Stimulated activated CD4-positive, alpha-beta T cell treated with anti-CD3 and anti-CD28 coated beads, Interleukin-4, amount 100 ng/mL, for 1 hour (primary cell): Measurements from ENCODE around the gene RNU6-8.
A peak's percentile ranks its signal among the peaks of the same experiment; 100 is the strongest.

Experiments used
- DNase-seq: peaks from one replicate; pipeline ENCODE4 v3.0.0-alpha.2; 2020

The RNU6-8 gene

DNA sequence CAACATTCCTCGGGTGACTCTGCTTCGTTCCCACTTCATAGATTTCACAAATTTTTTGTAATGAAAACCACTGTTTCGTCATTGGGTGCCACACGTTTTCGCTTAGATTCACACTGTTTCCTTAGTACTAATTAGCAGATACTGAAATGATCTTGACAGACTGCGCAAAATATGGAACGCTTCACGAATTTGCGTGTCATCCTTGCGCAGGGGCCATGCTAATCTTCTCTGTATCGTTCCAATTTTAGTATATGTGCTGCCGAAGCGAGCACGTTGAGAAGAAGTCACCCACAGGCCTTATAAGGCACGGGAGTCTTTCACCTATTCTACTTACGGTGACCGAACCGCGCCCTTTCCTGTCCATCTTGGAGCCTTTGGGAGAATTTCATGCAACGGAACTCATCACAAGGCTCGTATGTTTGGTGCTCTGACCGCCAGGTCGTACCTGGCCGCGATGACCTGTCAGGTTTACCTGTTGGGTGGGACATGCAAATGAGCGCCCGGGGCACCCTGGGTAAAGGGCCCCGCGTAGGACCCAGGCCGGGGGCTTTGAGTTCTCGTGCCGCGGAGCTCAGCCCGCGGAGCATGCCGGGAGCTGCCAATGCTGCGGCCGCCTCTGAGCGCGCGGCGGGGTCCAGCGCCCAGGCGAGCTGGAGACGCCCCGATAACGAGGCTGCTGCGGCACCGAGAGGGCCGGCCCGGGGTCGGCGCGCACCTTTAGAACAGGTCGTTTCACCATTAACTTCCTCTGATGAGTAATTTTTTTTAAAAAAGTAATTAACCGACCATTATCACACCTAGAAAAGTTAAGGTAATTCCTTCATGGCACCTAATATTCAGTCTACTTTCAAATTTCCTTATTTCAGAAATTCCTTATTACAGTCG is at the start of gene RNU6-8:
Gene RNU6-8, minus strand, starts transcription at position 272 of the 885 bp plus-strand sequence.
- DNase-seq, result peak; percentile 87

DNA sequence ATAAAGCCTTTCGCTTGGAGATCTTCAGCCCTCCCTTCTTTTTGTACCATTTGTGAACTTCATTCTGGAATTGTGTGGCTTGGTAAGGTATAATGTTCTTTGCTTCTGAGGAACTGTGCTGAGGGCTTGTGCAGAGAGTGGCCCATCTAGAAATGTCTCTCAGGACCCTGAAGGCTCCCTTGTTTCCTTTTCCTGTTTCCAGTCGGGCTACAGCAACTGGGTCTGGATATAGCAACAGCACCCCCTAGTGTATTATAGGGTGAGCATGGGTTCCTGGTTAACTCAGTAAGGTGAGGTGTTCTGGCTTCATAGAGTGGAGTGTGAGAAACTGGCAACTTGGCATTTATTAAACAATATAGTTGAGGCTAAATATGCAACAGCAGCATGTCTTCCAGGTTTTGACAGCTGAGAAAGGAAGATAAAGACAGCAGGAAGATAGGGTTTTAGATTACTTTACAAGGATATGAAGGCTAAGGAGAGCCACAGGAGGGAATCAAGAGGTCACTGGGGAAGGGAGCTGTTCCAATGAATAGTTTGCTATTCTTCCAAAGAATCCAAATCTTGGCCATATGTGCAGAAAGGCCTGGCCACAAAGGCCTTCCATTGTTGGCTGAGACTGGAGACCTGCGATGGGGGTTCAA is 49.1 kb upstream of the RNU6-8 start:
- DNase-seq, result peak; percentile 4

DNA sequence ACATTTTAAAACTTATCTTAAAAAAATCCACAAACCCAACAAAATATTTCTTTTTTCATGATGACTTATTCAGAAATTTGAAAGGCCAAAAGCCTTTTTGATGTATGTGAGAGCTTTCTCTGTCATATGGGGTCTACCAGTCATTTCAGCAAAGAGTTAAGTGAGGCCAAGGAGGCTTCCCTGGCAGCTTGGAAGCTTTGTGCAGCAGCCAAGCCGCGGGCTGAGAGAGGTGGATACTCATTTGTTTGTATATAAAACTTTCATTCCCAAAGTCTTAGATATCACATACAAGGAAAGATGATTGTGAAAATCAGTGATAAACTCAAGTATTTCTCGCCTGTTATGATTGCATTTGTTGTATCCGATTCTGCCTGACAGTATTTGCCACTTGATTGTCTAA is 48.5 kb upstream of the RNU6-8 start:
- DNase-seq, result no peak

DNA sequence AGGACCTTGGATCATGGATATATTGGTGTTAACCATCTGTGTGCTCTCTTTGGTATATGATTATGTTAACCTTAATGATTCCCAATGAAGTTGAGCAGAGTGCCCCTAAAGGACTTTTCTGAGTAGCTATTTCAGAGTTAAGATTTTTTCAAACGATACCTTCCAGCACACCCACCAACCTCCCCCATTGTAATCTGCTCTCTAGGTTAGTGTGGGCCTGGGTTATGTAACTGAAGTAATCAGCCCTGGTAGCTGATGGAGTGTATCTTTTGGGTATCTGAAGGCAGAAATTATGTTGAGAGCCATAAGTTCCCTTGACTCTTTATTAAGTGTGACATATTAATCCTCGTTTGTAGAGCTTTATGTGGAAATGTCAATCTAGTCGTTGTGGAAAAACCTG is 47.6 kb upstream of the RNU6-8 start:
- DNase-seq, result no peak

DNA sequence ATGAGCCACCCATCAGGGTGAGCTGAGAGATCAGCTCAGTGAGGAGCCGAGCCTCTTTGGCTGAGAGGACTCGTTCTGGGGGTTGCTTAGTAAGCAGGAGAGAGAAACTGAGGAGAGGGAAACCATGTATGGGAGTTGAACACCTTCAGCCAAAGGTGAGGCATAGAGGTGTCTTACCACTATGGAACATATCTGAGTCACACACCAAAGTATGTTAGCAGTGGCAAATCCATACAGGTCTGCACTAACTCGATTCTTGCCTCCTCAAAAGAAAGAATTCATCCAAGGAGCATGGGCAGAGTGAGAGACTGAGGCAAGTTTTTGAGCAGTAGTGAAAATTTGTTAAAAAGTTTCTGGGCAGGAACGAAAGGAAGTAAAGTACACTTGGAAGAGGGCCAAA is 46.7 kb upstream of the RNU6-8 start:
- no peak for DNase-seq

DNA sequence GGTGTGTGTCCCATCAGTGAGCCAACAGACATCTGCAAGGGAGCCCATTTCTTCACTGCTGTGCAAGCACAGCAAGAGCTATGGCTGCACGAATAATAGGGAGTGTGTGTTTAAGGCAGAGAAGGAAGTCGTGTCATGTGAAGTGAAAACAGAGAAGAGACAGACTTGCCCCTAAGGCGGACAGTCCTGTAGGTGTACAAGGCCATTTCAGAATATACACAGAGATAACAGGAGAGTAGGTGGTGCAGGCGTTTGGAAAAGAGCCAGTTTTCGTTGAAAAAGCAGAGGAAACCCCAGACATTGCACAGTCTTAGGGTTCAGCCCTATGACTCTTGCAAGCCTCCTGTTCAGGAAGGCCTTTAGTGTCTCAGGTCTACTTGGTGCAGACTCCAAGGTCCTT is 46.3 kb upstream of the RNU6-8 start:
- DNase-seq, result no peak

DNA sequence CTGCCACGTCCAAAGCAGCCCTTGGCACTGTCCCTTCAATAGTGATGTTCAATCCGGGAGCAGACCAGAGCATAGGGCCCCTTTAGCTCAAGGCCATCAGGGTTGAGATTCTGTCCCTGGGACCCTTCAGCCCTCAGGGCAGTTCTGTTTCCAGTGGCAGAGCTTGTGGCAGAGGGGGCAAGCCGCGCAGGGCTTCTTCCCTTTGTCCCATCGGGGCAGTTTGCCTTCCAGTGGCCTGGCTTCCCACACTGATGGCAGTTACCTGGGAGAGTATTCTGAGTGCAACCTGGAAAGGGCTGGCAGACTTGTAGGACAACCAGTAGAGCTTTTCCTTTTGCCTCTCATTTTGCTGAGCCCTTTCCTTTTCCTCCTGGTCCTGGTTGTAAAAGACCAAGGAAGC is 43.7 kb upstream of the RNU6-8 start:
- DNase-seq, result no peak

DNA sequence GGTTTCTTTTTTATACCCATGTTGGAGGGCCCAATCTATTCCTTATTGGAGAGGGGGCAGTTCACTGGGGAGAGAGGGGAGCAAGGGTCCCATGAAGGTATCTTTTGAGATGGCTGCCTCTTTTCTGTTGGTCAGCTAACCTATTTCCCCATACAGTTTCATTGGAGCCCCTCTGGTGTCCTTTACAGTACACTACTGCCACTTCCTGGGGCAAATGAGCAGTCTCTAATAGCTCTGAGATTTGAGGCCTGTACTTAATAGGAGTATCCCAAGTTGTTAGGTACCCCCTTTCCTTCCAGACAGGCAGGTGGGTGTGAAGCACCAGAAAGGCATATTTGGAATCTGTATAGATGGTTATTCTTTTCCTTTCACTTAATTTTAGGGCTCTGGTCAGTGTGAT is 41.3 kb upstream of the RNU6-8 start:
- DNase-seq, result no peak

DNA sequence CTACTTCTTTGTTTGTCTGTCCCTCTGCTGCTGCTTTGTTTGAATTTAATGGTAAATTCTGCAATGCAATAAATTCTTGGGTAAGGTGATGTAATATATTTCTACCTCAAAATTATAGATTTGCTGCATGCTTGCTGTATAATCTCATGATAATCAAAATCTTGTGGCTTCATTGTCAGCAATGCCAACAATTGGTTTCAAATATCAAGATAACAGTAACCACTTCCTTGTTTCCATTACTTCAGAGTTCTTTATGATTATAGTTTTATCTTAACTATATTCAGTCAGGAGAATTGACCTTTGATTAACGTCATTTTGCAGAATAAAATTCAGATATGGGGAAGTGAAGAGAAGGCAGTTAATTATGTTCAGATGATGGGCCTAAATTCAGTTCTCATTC is 30.2 kb upstream of the RNU6-8 start:
- DNase-seq, result no peak

DNA sequence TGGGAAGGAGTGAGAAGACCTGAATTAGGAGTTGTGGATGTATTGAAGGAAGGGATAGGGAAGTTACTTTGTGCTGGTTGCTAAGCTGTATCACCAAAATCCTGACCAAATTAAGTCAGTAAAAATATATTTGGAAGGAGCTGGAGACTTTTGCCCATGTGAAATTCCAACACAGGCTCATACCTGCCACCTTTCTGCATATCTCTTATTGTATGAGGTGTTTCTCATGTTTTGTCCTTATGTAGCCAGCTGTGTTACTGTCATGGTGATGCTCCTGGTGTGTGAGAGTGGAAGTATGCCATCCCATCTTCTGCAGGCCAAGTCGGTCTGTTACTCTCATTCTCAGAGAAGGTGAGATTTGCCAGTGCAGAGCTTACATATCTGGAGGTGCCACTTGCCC is 29.4 kb upstream of the RNU6-8 start:
- no peak for DNase-seq

DNA sequence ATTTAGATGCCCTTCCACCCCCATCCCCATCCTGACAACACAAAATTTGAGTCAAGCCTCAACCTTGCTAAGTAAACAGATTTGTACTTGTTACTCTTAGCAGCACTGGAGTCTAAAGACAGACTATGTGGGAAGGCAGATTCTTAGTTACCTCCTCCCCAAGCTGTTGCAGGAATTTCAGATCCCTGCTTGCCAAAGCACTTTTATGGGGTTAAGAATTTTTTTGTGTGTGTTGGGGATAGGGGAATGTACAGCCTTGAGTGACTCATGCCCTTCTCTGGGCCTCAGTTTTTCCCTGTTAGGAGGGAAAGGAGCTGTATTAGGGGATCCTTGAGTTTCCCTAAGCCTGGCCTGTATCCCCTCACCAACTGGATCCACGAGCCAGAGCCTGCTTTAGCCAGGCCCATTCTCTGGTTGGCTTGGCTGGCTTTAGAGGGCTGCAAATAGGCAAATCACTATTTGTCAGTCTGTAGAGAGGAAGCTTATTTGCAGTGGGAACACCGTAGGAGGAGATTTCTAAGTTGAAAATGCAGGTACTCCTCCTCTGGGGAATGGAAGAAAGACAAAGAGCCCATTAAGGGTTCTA is 27.7 kb upstream of the RNU6-8 start:
- no peak for DNase-seq

DNA sequence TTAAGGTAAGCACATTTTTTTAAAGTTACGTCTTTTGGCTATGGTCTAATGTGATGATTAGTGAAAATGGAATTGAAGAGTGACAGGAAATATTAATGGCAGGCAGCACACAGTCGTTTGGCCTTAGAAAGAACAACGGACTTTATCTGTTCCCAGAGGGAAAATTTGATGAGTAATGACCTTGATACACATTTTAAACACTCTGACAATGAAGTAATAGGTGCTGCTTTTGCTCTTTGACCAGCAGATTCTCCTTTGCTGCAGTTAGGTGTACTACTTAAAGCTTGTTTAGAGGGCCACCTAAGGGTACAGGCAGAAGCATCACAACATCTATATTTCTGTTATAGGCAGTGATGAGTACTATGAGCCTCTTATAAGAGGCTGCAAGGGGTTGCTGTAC is 27.1 kb upstream of the RNU6-8 start:
- DNase-seq, result no peak

DNA sequence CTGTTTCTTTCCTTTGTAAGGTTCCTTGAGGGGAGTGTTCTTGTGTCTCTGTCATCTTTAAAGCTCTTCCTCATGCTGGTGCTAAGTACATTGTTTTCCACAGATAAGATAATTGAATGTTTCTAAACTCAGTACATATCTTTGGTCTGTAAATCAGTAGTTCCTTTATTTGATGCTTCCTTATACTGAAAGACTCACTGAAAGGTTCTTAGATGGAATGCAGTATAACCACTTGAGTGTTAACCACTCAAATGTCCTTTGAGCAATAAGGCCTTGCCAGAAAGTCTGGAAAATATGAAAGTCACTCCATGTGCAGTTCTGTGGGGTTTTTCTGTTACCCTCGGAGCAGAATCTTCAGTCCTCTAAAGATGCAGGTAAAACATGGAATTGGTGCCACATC is 23.0 kb upstream of the RNU6-8 start:
- no peak for DNase-seq

DNA sequence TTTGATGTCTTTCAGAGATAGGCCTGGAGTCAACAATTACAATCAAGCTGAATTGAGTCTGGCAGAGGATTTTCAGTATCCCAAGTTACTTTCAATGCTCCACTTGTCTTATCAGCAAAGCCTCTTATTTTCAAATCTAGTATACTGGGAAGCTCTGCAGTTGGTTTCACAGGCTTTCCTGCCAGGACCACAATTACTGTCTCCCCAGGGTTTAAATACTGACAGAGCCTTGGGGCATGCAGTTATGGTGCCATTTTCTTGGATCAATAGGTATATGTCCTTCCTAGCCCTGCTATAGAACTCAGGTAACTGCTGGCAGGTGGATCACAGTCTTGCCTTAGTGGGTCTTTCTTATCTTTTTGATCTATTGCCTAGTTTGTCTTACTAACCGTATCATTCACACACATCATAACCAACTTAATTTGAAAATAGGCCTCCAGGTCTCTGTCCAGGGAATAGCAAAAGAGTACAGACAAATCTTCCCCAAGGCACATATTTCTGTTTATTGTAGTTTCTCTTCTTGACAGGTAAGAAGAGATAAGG is 22.4 kb upstream of the RNU6-8 start:
- no peak for DNase-seq

DNA sequence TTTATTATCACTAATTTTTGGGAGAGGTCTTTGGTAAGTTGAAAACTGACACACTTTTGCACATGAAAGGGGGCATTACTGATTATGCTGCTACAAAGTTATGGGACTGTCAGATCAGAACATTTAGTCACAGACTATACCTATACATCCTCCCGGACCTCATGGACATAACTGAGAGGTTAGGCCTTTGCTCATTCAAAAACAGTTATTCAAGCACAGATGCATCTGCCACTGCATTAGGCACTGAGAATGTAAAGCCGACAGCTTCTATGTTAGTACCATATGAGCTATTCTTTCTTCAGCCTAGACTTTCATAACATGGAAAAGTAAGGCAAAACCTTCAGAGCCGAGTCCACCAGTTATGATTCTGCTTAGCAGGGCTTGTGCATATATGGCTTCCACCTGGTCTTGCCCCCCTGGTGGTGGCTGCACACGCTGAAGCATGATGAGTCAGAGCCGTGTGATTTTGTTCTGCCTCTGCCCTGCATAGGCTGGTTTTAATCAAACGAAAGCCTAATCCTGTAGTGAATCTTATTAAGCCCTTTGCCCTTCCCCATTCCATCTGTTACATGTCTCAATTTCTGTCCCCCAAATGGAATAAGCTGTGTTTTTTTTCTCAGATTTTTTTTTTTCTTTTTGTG is 21.8 kb upstream of the RNU6-8 start:
- DNase-seq, result no peak

DNA sequence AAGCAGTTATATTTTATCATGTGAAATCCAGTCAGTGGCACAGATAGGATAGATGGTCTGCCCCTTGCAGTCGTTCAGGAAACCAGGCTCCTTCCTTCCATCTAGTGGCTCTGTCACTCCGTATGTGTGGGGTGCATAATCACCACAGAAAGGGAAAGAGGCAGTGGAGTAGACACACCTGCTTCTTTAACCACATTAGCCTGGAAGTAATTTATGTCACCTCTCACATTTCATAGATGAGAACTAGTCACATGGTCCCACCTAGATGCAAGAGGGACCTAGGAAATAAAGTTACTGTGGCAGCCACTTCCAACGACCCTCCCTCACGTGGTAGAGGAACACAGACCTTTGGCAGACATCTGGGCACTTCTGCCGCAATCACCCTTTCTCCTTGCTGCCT is 14.2 kb upstream of the RNU6-8 start:
- no peak for DNase-seq

DNA sequence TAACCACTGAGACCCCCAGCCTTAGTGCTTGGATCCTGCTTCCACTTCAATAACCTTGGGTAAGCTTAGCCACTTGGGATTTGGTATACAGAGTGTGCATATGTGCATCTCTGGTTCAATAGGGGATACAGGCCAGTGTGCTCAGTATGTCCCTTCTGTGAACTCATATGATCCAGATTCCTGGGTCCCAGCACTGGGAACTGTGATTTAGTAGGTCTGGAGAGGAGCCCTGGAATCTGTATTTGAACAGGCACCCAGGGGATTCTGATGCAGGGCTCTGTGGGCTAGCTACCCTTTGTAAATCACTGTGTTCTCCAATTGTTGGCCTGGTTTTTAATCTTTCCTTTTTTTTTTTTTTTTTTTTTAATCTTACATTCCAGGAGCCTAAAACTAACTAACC is 9.8 kb upstream of the RNU6-8 start:
- no peak for DNase-seq

DNA sequence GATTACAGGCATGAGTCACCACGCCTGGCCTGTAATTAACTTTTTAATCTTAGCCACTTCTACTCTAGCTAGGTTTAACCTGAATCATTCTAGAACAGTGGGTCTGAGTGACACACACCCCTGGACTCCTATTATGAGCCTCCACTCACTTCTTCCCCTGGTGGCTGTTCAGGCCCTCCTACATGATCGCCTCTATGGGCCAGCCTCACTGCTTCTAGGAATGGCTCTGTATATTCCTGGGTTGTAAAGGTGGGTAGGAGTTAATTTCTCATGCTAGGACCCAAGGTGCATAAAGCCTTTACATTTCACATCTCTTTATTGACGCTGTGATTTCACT is 8.0 kb upstream of the RNU6-8 start:
- DNase-seq, result no peak

DNA sequence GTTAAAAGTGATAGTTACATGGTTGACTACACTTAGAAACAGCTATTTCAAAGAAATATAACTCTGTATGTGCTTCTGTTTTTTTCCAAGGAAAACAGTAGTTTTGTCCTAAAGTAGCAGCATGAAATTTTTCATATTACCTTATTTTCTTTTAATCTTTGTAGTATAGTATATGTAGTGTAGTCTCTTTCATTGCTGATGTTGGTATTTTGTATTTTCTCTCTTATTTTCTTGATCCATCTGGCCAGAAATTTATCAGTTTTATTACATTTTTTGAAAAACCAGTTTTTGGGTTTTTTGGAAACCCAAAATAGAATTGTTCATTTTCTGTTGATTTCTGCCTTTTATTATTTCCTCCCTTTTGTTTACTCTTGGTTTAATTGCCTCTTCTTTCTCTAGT is 6.4 kb upstream of the RNU6-8 start:
- no peak for DNase-seq

DNA sequence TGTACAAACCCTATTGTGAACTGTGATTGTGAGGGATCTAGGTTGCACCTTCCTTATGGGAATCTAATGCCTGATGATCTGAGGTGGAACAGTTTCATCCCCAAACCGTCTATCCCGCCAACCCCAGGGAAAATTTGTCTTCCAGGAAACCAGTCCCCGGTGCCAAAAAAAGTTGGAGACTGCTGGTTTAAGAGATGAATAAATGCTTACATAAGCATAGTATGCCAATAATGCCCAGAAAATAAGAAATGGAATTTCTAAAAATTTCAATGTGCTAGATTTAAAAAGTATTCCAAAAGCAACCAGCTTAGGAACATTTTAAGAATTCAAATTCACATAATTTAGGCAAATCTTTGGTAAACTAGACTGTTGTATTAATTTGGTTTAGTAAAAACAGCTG is 5.4 kb upstream of the RNU6-8 start:
- no peak for DNase-seq

DNA sequence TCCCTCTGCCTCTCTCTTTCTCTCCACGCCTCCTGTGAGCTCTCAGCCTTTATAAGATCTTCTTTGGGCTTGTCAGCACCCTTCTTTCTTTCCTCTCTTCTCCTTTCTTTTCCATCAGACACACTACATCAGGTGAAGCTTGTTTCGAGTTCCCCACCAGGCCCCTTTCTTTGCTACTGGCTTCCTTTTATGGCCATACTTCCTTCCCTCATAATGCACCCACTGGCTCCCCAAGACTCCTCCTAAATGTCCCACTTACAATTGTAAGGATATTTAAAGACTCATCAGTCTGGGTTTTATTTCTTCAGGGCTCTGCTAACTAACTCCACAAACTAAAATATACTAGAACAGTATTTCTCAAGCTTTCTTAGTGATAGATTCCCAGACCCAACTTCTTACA is 3.5 kb upstream of the RNU6-8 start:
- DNase-seq, result no peak

DNA sequence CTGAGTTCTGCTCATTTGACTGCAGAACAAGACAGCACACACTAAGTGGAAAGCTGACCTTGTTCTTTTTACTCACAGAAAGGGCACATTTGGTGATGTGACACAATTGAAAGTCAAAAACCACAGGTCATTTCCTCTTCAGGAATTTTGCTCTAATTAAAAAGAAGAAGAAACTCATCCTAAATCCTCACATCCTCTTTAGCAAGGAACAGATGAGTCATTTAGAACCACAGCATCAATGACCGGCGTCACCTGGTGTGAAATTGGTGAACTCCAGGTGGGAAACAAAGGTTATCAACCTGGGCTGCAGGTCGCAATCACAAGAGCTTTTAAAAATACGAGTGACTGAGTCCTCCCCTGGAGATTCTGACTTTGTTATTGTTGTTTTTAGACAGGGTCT is 2.9 kb upstream of the RNU6-8 start:
- DNase-seq, result no peak

DNA sequence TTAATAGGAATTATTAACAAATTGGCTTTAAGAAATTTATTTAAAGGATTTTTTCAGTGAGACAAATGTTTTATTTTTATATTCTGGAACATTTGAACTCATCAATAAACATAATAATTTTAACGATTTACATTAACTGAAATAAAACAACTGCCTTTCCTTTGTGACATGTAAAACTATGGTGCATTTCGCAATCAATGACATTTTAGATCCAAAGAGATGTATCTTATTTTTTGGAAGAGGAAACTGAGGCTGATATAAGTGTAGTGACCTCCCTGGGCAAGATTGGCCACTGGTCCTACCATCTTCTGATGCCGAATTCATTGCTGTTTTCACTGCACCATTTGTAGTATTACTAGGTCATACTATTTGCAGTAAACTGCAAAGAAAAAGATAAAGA is 2.5 kb upstream of the RNU6-8 start:
- DNase-seq, result no peak

DNA sequence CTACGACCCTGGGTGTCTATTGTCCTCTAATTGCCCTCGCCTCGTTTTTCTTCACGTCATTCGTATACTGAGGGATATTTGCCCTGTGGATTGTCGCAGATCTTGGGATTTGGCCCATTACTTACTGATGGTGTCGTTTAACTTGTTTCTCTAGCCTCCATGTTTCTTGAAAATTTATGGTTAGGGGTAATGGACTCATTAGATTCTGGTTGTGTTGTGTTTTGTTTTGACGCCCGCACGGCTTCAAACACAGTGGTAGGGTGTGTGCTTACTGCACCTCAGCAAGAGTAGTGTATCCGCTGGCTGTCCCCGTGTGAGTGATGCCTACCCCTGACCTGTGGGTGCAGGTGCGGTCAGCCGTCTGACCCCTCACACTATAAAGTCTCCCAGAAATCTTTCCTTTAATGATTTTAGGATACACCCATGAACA is 874 bp upstream of the RNU6-8 start:
- peak; percentile 9 for DNase-seq
